ENCODE results near the gene PLCXD3. TPM values are rescaled to one million over a fixed set of nuclear protein-coding genes. Genes with fewer than 3 reads are reported as not detected.

Gene PLCXD3
- total RNA-seq, 1 donor from 2014 or later, result not detected

DNA sequence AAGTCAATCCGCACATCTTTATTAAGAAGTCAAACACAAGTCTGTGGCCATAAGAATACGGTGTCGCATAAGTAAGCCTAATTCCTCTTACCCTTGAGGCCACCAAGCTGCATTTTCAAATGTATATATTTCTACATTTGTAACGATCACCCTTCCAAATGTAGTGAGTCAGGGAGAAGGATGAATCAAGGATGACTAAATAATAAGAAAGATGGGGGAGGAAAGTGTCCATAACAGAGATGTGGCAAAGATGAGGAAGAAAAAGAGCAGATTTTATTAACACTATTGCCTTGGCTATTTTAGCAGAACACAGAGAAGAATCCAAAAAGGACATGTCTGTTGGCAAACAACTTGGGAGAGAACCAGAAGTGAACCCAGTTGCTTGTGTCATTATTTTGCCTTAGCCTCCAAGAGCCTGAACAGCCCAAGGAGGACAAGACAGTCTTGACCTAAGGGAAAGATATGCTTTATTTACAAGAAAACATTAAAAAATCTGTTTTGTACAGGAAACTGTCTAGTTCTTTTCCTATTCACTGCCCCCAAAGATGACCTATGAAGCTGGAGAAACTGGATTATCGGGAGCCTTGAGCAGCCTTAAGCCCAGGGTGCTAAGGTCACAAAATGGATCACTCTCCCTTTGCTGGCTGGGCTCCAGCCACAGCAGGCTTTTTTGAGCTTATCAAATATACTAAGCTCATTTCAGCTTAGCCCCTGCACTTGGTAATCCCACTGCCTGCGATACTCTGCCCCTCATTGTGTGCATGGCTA, 101.5 kb downstream of the PLCXD3 start:
- TF ChIP-seq, protein P1, sequence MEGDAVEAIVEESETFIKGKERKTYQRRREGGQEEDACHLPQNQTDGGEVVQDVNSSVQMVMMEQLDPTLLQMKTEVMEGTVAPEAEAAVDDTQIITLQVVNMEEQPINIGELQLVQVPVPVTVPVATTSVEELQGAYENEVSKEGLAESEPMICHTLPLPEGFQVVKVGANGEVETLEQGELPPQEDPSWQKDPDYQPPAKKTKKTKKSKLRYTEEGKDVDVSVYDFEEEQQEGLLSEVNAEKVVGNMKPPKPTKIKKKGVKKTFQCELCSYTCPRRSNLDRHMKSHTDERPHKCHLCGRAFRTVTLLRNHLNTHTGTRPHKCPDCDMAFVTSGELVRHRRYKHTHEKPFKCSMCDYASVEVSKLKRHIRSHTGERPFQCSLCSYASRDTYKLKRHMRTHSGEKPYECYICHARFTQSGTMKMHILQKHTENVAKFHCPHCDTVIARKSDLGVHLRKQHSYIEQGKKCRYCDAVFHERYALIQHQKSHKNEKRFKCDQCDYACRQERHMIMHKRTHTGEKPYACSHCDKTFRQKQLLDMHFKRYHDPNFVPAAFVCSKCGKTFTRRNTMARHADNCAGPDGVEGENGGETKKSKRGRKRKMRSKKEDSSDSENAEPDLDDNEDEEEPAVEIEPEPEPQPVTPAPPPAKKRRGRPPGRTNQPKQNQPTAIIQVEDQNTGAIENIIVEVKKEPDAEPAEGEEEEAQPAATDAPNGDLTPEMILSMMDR (IDR thresholded peaks at IDR 0.05), result no peak
- no peaks in the 10 kb centered on the region for H3K36me3 Mint-ChIP-seq (ENCODE audit: low read depth)
- H3K9me3 Mint-ChIP-seq (ENCODE audit: low read depth), result no peaks in the 10 kb centered on the region
- DNase-seq (ENCODE audit: low spot score), result no peak
- no peak overlapping the region for H3K27ac Mint-ChIP-seq (ENCODE audit: unreplicated experiment)
- H3K27me3 Mint-ChIP-seq (ENCODE audit: low read depth), result peaks cover 3% of the 10 kb centered on the region
- H3K4me3 Mint-ChIP-seq (ENCODE audit: unreplicated experiment), result no peak overlapping the region
- H3K4me1 Mint-ChIP-seq (ENCODE audit: low read depth), result no peaks in the 10 kb centered on the region

DNA sequence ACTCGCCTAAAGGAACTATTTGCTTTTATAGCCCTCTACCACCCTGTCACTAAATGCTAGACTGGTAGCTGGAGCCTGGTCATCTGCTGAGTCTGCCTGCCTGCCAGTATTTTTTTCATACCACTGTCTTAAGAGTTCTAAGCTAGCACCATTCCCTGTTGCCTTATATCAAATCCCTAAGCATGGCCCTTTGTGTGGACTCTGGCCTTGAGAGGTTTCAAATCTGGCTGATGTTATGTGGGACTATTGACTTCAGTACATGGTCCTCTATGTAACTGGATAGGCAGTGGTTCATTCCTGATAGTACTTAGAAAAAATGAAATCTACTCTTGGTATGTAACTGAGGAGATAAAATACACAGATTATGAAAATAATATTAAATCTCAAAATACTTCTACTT, 103.5 kb downstream of the PLCXD3 start:
- no peak overlapping the region for H3K27ac Mint-ChIP-seq (ENCODE audit: unreplicated experiment)
- H3K9me3 Mint-ChIP-seq (ENCODE audit: low read depth), result no peaks in the 10 kb centered on the region

DNA sequence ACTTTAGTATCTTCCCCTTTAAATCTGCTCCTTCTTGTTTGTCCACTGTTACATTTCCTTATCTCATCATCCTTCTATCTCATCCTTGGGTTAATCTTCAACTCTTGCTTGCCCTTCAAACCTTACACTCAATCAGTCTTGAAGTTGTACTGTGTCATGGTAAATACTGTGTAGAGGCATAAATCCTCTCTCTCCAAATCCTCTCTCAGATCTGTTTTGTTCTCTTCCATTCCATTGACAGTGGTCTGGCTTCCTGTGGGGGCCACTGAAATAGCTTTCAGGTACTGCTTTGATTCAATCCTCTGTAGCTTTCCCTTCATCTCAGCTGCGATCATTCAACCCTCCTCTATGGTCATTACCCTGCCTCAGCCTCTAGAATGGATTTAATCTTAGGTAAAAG, 104.0 kb downstream of the PLCXD3 start:
- no peak overlapping the region for H3K4me3 Mint-ChIP-seq (ENCODE audit: unreplicated experiment)
- H3K27me3 Mint-ChIP-seq (ENCODE audit: low read depth), result peaks cover 3% of the 10 kb centered on the region
- H3K9me3 Mint-ChIP-seq (ENCODE audit: low read depth), result no peaks in the 10 kb centered on the region
- no peaks in the 10 kb centered on the region for H3K4me1 Mint-ChIP-seq (ENCODE audit: low read depth)
- DNase-seq (ENCODE audit: low spot score), result no peak
- H3K27ac Mint-ChIP-seq (ENCODE audit: unreplicated experiment), result no peak overlapping the region
- no peaks in the 10 kb centered on the region for H3K36me3 Mint-ChIP-seq (ENCODE audit: low read depth)
- TF ChIP-seq, protein P1 (IDR thresholded peaks at IDR 0.05), result no peak

More for the DNA sequence above, 103.5 kb downstream of the PLCXD3 start:
- TF ChIP-seq, protein P1 (IDR thresholded peaks at IDR 0.05), result no peak
- H3K4me1 Mint-ChIP-seq (ENCODE audit: low read depth), result no peaks in the 10 kb centered on the region
- H3K36me3 Mint-ChIP-seq (ENCODE audit: low read depth), result no peaks in the 10 kb centered on the region
- DNase-seq (ENCODE audit: low spot score), result no peak
- H3K27me3 Mint-ChIP-seq (ENCODE audit: low read depth), result peaks cover 3% of the 10 kb centered on the region
- H3K4me3 Mint-ChIP-seq (ENCODE audit: unreplicated experiment), result no peak overlapping the region

DNA sequence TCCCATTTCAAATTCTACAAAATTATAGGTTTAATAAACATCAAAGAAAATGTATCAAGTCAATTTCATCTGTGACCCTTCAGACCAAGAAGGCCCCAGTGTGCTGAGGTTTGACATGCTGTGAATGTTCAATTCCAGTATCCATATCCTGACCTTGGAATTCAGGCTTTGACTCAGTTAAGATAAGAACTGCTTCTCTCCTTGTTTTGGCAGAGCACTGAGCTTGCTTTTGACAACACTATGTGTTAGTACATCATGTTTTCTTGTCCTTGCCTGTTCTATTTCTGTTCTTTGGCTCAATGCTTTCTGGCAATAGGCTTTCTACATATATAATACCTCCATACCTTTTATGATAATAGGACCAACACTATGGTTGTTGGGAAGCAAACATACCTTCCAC, 105.6 kb downstream of the PLCXD3 start:
- Mint-ChIP-seq H3K27me3 (ENCODE audit: low read depth) (peaks cover 5% of the 10 kb centered on the region), H3K36me3 (ENCODE audit: low read depth) (no peaks in the 10 kb centered on the region), H3K9me3 (ENCODE audit: low read depth) (peaks cover 2% of the 10 kb centered on the region), H3K4me1 (ENCODE audit: low read depth) (no peaks in the 10 kb centered on the region), H3K4me3 (ENCODE audit: unreplicated experiment) (no peak overlapping the region), H3K27ac (ENCODE audit: unreplicated experiment) (no peak overlapping the region)
- DNase-seq (ENCODE audit: low spot score), result no peak
- TF ChIP-seq, protein P1 (IDR thresholded peaks at IDR 0.05), result no peak

DNA sequence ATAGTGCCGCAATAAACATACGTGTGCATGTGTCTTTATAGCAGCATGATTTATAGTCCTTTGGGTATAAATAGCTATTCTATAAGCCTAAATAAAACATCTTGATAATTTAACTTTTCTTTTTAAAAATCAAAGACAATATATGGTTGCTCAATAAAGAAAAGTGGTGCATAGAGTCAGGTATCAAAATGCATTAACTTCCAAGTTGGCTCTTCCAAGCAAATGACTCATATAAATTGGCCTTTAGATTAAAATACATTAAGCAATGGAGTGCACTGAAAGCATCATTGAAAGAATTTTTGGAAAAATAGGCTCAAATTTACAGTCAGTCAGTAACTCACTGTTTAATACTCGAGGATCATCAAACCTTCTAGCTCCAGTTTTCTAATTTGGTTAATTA, 106.6 kb downstream of the PLCXD3 start:
- Mint-ChIP-seq H3K4me1 (ENCODE audit: low read depth) (no peaks in the 10 kb centered on the region), H3K4me3 (ENCODE audit: unreplicated experiment) (no peak overlapping the region)

More for the DNA sequence above, 106.6 kb downstream of the PLCXD3 start:
- Mint-ChIP-seq H3K27me3 (ENCODE audit: low read depth) (peaks cover 3% of the 10 kb centered on the region), H3K36me3 (ENCODE audit: low read depth) (no peaks in the 10 kb centered on the region), H3K9me3 (ENCODE audit: low read depth) (peaks cover 11% of the 10 kb centered on the region), H3K27ac (ENCODE audit: unreplicated experiment) (no peak overlapping the region)
- TF ChIP-seq, protein P1 (IDR thresholded peaks at IDR 0.05), result no peak
- DNase-seq (ENCODE audit: low spot score), result no peak
